IPS-15b (cell line): ENCODE results near the gene HEXB.

Experiments used
- H3K27me3 ChIP-seq: one replicate; pipeline ENCODE4 v1.6.1; 2013; ENCODE audit warnings: low read length; ENCODE audit not compliant: control insufficient read depth, insufficient read depth
- H3K36me3 ChIP-seq: one replicate; pipeline ENCODE4 v1.6.1; 2013; ENCODE audit warnings: low read length; ENCODE audit not compliant: control insufficient read depth, insufficient read depth
- H3K4me1 ChIP-seq: one replicate; pipeline ENCODE4 v1.6.1; 2013; ENCODE audit warnings: mild to moderate bottlenecking, low read length; ENCODE audit not compliant: control insufficient read depth, insufficient read depth
- H3K4me3 ChIP-seq: one replicate; pipeline ENCODE4 v1.5.1; 2013; ENCODE audit warnings: low read depth, low read length
- H3K9ac ChIP-seq: one replicate; pipeline ENCODE4 v1.6.1; 2013; ENCODE audit warnings: low read depth, mild to moderate bottlenecking, low read length
- H3K9me3 ChIP-seq: one replicate; pipeline ENCODE4 v1.6.1; 2013; ENCODE audit warnings: mild to moderate bottlenecking, low read length; ENCODE audit not compliant: control insufficient read depth, insufficient read depth

Gene HEXB

DNA sequence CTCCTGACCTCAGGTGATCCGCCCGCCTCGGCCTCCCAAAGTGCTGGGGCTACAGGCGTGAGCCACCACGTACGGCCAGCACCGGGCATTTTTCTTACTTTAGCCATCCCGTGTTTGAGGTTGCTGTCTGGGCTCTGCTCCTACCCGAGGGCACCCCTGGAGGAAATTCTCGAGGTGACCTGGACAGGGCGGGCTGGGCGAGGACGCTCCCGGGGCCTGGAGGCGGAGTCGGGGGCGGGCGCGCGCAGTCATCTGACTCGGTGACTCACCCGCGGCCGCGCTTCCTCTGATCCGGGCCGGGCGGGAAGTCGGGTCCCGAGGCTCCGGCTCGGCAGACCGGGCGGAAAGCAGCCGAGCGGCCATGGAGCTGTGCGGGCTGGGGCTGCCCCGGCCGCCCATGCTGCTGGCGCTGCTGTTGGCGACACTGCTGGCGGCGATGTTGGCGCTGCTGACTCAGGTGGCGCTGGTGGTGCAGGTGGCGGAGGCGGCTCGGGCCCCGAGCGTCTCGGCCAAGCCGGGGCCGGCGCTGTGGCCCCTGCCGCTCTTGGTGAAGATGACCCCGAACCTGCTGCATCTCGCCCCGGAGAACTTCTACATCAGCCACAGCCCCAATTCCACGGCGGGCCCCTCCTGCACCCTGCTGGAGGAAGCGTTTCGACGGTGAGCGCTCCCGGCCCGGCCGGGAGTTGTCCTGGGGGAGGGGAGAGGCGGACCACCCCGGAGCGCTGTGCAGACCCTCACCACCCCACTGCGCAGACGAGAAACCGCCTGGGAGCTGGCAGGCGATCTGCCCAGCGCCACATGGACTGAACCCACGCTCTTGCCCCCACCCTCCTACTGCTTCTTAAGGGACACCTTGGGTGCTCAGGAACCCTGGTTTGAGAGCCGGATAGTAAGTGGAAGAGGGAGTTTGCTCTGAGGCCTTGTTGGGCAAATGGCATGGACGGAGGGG, at the start of gene HEXB:
Gene HEXB, plus strand, starts transcription at position 334 of the 952 bp plus-strand sequence. Its CDS starts 28 bp downstream, at position 362.
- Histone ChIP-seq H3K36me3 (no peaks in the 10 kb centered on the region), H3K4me1 (peaks cover 5% of the 10 kb centered on the region), H3K9me3 (no peaks in the 10 kb centered on the region), H3K4me3 (peak within 1 kb of the TSS; percentile 88), H3K27me3 (no peaks in the 10 kb centered on the region), H3K9ac (peak within 1 kb of the TSS; percentile 57)

GRCh38 chr5:74636149-74636548, 48.9 kb upstream of the HEXB start:
- no peaks in the 10 kb centered on the region for H3K36me3 ChIP-seq

DNA sequence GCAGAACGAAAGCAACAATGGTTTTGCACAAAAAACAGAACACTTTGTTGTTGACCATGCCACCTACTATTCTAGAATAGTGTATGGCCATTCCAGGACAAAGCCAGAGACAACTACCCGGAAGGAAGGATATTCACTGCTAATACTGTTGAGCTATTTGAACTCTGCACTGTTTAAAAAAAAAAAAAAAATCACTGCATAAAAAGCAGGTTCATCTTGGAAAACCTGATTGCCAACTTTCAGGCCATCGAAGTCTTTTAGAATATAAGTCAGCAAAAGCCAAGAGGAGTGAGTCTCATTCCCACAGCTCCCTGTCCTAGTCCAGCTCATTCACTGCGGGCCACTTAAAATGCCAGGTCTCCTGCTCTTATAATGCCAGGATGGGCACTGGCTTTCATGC, 48.5 kb upstream of the HEXB start:
- Histone ChIP-seq H3K27me3 (peaks cover 23% of the 10 kb centered on the region), H3K9ac (no peak overlapping the region), H3K9me3 (no peaks in the 10 kb centered on the region), H3K36me3 (no peaks in the 10 kb centered on the region), H3K4me3 (no peak overlapping the region), H3K4me1 (peaks cover 11% of the 10 kb centered on the region)

More at GRCh38 chr5:74636149-74636548, 48.9 kb upstream of the HEXB start:
- Histone ChIP-seq H3K27me3 (peaks cover 23% of the 10 kb centered on the region), H3K4me1 (peaks cover 15% of the 10 kb centered on the region), H3K9me3 (no peaks in the 10 kb centered on the region), H3K4me3 (no peak overlapping the region), H3K9ac (no peak overlapping the region)

DNA sequence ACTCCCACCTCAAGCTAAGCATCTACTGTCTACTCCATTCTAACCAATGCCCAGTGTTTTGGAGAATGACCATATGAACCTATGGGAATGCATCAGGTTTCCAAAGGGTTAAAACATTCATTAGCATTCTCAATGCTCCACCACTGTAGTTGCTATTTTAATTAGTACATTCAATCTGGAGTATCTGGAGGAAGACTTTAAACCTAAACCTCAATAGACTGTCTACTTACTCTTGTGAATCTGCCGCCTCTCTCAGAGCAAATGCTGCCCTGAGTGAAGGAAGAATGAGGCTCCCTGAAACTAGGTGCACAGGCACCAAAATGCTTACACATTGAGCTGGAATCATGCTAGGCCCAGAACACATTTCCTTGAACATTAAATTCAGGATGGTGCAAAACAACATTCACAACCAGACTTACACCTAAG, 46.5 kb upstream of the HEXB start:
- no peaks in the 10 kb centered on the region for H3K9me3 ChIP-seq
- peak overlapping the region; percentile 90 for H3K4me3 ChIP-seq
- H3K4me1 ChIP-seq, result peaks cover 9% of the 10 kb centered on the region
- peaks cover 39% of the 10 kb centered on the region for H3K27me3 ChIP-seq
- H3K9ac ChIP-seq, result no peak overlapping the region
- H3K36me3 ChIP-seq, result no peaks in the 10 kb centered on the region

DNA sequence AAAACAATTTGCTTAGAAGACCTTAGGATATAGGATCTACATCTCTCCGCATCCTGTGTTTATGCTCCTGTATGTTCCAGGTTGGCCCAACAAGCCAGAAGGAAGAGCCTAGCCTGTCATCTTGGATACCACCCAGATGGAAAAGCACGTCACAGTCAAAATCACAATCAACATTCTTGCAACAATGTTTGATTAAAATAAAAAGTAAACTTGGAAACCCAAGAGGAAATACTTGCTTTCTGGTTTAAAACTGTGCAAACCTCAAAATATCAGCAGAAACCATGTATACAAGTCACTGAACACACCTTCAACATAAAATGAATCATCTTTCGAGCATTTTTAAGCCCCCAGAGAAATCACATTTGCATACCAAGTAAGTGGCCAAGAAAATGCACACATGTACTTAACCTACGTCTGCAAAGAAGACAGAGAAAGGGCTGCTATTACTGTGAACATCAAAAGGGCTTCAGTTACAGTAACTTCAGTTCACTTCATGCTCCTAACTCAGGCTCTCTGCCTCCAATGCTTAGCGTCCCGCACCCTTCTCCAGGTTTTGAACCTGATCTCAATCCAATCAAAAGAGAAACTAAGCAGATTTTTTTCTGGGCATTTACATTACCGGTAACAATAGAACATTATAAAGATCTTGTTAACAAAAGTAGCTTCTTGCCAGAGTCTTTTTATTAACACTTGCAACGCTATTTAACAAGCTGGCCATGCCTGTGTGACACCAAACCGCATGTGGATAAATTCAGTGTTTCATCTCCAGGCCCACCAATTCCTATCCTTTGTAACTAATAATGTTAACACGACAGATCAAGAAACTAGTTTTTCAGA, 45.8 kb upstream of the HEXB start:
- H3K36me3 ChIP-seq, result no peaks in the 10 kb centered on the region
- peak overlapping the region; percentile 90 for H3K4me3 ChIP-seq
- peaks cover 44% of the 10 kb centered on the region for H3K27me3 ChIP-seq
- H3K9ac ChIP-seq, result peak overlapping the region; percentile 26
- no peaks in the 10 kb centered on the region for H3K9me3 ChIP-seq
- H3K4me1 ChIP-seq, result peaks cover 9% of the 10 kb centered on the region

- H3K4me1 ChIP-seq, result peaks cover 9% of the 10 kb centered on the region
- peak overlapping the region; percentile 90 for H3K4me3 ChIP-seq
- peak overlapping the region; percentile 85 for H3K9ac ChIP-seq
- H3K27me3 ChIP-seq, result peaks cover 44% of the 10 kb centered on the region
- no peaks in the 10 kb centered on the region for H3K9me3 ChIP-seq
- no peaks in the 10 kb centered on the region for H3K36me3 ChIP-seq
Measured at GRCh38 chr5:74639807-74640449, 45.1 kb upstream of the HEXB start.

GRCh38 chr5:74640450-74640953, 44.5 kb upstream of the HEXB start, which contains the start of gene ENC1:
ENC1 (minus strand) TSS chr5:74640728; CDS start chr5:74636485, 4,243 bp downstream.
- peak within 1 kb of the TSS; percentile 90 for H3K4me3 ChIP-seq
- no peaks in the 10 kb centered on the region for H3K9me3 ChIP-seq
- H3K27me3 ChIP-seq, result peaks cover 44% of the 10 kb centered on the region
- H3K36me3 ChIP-seq, result no peaks in the 10 kb centered on the region
- H3K4me1 ChIP-seq, result peaks cover 9% of the 10 kb centered on the region
- peak within 1 kb of the TSS; percentile 85 for H3K9ac ChIP-seq

DNA sequence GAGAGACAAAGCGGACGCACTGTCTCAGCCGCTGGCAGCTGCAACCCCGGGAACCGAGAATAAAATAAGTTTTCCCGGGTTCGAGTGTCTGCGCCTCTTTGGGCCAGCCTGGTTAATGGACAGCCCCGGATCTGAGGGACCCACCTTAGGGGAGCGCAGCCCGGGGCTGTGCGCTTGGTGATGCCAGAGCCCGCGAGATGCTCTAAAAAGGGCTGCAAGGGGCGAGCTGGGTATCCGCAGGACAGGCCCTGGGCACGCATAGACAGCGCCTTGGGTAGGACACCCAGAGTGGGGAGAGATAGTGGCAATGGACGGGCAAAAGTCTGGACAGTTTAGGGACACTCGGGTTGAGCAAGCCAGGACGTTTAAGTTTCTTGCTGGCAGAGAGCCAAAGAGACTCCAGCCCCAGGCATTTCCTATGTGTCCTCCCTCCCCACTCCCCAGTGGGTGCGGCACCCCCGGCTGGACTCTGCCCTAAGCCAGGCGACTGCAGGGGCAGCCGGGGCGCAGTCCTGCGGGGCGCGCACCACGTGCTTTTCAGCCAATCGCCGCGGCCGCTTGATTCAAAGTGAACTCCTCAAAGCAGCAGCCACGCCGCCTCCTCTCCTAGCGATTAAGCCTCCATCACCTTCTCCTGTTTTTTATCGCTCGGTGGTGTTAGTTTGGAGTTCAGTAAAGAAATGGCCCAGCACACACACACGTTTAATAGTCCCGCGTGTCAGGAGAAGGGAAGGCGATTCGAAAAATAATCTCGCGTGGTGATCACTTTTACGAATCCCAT, 43.9 kb upstream of the HEXB start:
- no peaks in the 10 kb centered on the region for H3K36me3 ChIP-seq
- H3K4me3 ChIP-seq, result peak overlapping the region; percentile 90
- peaks cover 44% of the 10 kb centered on the region for H3K27me3 ChIP-seq
- H3K4me1 ChIP-seq, result peaks cover 9% of the 10 kb centered on the region
- H3K9ac ChIP-seq, result no peak overlapping the region
- no peaks in the 10 kb centered on the region for H3K9me3 ChIP-seq

DNA sequence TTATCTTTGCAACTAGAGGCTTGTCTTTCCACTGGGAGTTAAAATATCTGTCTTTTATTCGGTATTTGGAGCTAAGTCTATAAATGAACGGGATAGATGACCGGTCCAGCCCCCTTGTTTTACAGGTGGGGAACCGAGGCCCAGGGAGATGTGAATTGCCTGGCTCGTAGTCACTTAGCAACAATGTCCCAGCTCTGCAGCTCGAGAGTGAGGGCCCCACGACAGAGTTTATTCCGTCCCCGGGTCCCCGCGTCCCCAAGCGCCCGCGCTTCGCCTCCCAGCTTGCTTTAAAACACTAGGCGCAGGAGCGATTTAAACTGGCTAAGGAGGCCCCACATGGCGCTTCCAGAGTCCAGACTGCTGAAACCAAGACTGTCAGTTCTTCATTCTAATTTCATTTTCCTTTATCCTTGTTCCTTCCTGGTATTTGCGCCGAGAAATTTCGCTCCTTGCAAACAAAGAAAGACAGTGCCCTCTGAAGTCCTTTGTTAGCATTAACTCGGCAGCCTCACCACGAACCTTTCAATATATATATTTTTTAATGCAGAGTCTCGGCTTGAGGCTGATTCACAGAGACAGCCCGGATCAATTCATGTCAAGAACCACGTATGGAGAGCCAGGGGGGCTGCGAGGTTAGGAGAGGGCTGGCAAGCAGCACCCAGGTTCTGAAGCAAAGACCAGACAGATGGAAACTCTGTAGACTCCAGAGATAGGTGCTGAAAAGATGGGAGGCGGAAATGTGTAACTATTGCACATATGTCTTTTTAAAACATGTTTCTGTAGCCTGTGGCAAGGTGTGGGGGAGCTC, 43.1 kb upstream of the HEXB start:
- Histone ChIP-seq H3K9me3 (no peaks in the 10 kb centered on the region), H3K4me1 (peaks cover 9% of the 10 kb centered on the region), H3K4me3 (peak overlapping the region; percentile 90), H3K9ac (no peak overlapping the region), H3K27me3 (peaks cover 44% of the 10 kb centered on the region), H3K36me3 (no peaks in the 10 kb centered on the region)

DNA sequence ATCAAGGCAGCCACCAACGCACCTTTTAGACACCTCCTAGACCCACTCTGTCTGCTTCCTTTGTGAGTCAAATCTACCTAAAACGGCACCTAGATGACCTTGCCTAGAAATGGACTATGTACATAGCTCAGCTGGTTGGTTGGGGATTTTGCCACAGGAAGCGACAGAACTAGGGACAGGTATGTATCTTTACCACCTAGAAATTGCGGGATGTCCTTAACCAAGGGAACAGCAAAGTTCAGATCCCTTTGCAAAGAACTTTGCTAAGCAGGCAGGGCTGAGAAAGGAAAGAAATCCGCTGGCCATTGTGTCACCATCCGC, 42.5 kb upstream of the HEXB start:
- Histone ChIP-seq H3K27me3 (peaks cover 44% of the 10 kb centered on the region), H3K4me3 (peak overlapping the region; percentile 90), H3K4me1 (peaks cover 9% of the 10 kb centered on the region), H3K9ac (no peak overlapping the region), H3K9me3 (no peaks in the 10 kb centered on the region), H3K36me3 (no peaks in the 10 kb centered on the region)
